Right lobe of liver (tissue), 4 donors: ENCODE measurements around the gene RIMKLB.

Experiments
- POLR2A ChIP-seq: fragments of 450-650 bp; IDR thresholded peaks from one replicate; pipeline ENCODE4 v1.6.1; 2017; ENCODE audit warnings: antibody characterized with exemption, mild to moderate bottlenecking
- TF ChIP-seq, protein P1 (sequence below), 4 donors: fragments of 200-600 bp in 3 of 4; fragments of 450-650 bp in 1 of 4; IDR thresholded peaks; one replicate each; pipeline versions ENCODE4 v1.5.1 to v1.8.0; 2016 to 2022; ENCODE audit warnings: antibody characterized with exemption in 4 of 4, mild to moderate bottlenecking in 2 of 4
- donor health status: DM: no; HTN: no; CAD: no.
- donor health status: DM: no; HTN: no; CAD: no.
- donor health status: DM: no; HTN: yes; CAD: no.

DNA sequence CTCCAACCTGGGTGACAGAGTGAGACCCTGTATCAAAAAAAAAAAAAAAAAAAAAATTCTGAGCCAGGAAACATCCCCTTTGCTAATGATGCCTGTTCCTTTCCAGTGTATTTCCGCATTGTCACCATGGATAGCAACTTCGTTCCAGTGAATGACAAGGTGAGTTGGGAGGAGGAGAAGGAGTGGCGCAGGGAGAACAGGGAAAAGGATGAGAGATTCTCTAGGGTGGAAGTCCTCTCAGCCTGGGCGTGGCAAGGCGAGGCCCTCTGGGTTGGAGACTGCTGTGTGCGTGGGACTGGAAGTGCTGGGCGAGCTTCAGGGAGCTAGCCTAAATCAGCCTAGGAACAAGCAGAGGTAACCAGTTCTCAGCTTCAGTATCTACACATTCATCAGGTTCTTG is 131.8 kb downstream of the RIMKLB start:
- TF ChIP-seq, protein P1, sequence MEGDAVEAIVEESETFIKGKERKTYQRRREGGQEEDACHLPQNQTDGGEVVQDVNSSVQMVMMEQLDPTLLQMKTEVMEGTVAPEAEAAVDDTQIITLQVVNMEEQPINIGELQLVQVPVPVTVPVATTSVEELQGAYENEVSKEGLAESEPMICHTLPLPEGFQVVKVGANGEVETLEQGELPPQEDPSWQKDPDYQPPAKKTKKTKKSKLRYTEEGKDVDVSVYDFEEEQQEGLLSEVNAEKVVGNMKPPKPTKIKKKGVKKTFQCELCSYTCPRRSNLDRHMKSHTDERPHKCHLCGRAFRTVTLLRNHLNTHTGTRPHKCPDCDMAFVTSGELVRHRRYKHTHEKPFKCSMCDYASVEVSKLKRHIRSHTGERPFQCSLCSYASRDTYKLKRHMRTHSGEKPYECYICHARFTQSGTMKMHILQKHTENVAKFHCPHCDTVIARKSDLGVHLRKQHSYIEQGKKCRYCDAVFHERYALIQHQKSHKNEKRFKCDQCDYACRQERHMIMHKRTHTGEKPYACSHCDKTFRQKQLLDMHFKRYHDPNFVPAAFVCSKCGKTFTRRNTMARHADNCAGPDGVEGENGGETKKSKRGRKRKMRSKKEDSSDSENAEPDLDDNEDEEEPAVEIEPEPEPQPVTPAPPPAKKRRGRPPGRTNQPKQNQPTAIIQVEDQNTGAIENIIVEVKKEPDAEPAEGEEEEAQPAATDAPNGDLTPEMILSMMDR (IDR thresholded peaks at IDR 0.05) = no peak
- TF ChIP-seq POLR2A = no peak
